ENCODE measurements around the gene ALDH4A1.

ALDH4A1 gene

DNA sequence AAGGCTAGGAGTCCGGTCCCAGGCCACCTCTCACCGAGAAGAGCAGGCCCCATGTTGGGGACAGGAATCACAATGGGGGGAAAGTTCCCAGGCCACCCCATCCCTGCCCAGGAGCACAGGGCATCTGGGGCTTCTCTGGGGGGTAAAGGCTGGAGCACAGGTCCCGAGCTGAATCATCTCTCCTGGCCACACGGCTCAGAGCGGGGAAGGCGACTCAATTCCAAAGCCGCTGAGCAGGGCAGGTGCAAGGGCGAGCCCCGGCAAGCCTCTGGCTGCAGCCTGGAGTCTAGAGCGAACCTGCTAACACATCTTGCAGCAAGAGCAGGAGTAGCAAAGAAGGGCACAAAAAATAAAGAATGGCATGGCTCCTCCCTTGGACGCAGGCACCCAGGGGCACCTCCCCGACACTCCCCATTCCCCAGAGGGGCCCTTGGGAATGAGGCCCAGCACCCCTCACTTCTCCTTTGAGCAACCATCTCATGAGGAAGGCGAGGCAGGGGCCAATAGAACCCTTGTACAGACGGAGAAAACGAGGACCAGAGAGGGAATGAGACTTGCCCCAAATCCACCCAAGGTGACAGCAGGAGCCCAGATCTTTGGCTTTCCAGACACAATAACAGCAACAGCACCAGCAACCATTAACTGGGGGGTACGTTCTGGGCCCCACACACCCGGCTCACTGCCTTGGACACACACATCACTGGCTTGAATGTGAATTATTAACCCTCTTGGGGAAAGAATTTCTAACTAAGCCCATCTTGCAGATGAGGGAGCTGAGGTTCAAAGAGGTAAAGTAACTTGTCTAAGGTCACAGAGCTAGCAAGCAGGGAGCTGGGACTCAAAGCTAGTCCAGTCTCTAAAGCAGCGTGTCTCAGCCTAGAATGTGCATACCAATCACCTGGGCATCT is 20.7 kb upstream of the ALDH4A1 start:
- DNase-seq (ENCODE audit: low read depth in 2 of 2), result no peak

DNA sequence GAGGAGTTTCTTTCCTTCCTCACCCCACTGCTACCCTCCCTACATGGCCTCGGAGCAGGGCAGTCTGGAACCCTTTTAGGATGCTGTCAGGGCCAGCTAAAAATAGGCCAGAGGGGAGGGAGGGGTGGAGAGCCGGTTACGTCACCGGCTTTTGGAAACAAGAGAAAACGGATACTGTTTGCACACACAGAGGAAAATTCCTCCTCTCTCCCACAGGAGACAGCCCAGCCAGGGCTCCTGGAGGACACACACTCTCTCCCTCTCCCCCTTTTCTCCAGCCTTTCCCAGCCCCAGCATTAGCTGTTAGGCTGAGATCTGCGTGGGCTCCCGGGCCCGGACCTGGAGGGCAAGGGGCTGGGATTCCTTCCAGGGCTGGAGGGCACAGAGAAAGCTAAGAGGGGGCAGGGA is 20.0 kb upstream of the ALDH4A1 start:
- DNase-seq (ENCODE audit: low read depth in 2 of 2), result peak; percentile 74 to 75

GRCh38 chr1:18921516-18922251 is 19.3 kb upstream of the ALDH4A1 start:
- DNase-seq (ENCODE audit: low read depth in 2 of 2), result no peak

DNA sequence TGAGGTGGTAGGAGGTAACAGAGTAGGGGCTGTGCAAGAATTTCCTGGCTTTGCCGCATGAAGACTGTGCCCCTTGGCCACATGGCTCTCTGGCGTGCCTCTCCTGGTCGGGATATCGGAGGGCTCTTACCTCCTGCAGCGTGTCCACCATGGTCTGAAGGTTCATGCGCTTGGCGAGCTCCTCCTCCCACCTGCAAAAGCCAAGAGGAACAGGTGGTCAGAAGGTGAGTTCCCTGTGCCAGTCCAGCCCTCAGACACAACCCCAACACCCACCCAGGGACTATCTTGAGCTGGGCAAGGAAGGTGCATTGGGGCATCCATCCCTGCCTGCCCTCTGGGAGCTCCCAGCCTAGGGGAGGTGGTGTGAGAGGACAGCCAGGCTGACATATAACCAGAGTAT is 18.6 kb upstream of the ALDH4A1 start:
- DNase-seq (ENCODE audit: low read depth in 2 of 2), result no peak

DNA sequence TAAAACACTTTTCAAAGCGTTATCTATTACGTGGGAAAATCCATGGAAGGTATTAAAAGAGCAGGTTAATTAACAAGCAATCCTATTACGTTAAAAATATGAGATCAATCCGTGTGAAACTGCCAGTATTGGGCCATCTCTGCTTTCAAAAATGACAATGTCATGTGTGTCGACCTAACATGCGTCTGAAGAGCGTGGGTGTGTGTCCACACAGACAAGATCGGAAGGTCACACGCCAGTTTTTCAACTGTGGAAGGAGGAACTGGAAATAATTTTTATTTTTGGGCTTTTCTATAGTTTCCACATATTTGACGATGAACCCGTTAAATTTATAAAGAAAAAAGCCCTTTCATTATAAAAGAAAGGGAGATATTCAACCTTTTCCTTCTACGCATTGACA is 17.6 kb upstream of the ALDH4A1 start:
- DNase-seq (ENCODE audit: low read depth in 2 of 2), result no peak

- no peak for DNase-seq (ENCODE audit: low read depth in 2 of 2)
Observed at GRCh38 chr1:18919197-18919905, 17.0 kb upstream of the ALDH4A1 start.

GRCh38 chr1:18918417-18918816 is 16.1 kb upstream of the ALDH4A1 start:
- DNase-seq (ENCODE audit: low read depth in 2 of 2), result no peak

DNA sequence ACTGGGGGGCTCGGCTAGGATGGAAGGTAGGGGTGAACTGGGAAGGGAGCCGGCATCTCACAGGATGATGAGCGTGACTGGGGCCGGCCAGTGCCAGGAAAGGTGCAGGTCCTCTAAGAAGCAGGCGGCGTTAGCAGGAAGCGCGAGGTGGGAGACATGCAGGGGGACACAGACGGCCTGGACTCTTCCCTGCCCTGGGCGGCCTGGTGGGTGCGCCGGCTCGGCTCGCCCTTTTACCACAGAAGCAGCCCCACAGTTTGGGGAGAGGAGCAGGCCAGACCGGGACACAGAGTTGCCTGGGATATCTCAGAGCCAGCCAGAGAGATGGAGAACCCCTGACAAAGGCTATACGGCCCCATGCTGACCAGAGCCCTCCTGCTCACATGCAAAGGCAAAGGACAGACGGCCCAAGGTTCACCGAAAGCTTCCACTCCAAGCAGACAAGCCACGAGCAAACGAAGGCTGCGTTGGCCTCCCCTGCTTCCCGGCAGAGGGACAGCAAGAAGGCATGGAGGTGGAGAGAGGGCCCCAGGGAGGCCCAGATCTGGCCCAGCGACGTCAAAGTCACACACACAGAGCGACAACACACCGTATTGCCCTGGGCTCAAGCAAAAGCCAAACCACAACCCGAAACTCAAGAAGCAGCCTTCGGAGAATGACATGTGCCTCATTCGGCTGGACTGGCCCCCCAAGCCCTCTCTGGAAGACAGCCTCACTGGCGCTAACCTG is 14.9 kb upstream of the ALDH4A1 start:
- no peak for DNase-seq (ENCODE audit: low read depth in 2 of 2)

GRCh38 chr1:18915341-18915740 is 13.0 kb upstream of the ALDH4A1 start:
- DNase-seq (ENCODE audit: low read depth in 2 of 2), result no peak

GRCh38 chr1:18913065-18913835 is 10.9 kb upstream of the ALDH4A1 start:
- peak in 1 of 2 experiments; percentile 45 for DNase-seq (ENCODE audit: low read depth in 2 of 2)

DNA sequence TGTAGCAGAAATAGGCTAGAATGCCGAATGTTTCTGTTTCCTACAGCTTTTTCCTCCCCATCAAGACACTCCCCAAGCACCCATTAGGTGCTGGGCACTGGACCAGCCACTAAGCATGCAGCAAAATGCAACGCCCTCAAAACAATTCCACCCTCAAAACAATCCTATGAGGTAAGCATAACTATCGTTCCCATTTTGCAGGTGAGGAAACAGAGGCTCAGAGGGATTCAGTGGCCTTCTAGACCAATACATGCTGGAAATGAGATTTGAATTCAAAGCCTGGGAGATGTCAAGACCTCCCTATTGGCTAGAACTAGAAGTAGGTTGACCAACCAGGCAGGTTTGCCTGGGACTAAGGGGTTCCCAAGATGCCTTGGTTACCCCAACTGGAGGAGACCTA is 10.2 kb upstream of the ALDH4A1 start:
- DNase-seq (ENCODE audit: low read depth in 2 of 2), result no peak

- no peak for DNase-seq (ENCODE audit: low read depth in 2 of 2)
Observed at GRCh38 chr1:18908911-18909771, 6.8 kb upstream of the ALDH4A1 start.

DNA sequence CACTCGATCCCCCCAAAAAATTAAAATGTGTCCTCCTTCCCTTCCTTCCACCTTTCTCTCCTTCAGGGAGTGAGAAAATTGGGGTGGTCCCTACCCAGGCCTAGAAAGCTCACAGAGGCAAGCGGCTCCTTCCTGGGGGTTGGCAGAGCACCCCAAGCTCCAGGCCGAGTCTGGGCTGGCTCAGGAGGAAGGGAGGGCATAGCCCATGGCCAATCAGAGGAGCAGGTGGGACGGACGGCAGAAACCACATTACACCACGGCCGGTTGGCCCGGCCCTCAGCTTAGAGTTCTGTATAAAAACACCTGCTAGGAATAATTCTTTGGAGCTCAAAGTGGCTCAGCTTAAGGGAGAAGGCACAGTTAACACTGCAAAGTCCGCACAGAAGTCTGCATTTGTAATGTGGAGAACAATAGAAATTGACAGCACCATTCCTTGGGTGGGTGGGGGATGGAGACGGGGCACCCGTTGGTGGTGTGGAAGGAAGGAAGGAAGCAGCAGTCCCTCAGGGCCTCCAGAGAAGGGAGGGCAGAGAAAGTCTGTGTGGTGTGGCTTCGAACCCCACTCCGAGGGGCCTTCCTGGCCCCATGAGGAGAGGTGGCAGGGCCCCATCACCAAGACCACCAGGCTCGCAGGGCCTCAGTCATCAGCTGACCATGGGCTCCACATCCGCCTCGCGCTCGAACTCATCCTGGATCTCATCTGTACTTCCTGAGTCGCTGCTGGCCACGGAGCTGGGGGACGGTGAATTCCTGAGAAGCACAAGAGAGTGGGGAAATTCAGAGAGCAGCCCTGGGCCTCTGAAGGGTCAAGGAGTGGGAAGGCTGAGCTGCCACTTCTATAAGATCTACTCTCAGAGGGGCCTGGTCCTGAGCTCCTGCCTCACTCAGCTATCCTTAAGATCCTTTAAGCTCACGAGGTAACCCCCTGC is 5.8 kb upstream of the ALDH4A1 start:
- DNase-seq (ENCODE audit: low read depth in 2 of 2), result no peak

DNA sequence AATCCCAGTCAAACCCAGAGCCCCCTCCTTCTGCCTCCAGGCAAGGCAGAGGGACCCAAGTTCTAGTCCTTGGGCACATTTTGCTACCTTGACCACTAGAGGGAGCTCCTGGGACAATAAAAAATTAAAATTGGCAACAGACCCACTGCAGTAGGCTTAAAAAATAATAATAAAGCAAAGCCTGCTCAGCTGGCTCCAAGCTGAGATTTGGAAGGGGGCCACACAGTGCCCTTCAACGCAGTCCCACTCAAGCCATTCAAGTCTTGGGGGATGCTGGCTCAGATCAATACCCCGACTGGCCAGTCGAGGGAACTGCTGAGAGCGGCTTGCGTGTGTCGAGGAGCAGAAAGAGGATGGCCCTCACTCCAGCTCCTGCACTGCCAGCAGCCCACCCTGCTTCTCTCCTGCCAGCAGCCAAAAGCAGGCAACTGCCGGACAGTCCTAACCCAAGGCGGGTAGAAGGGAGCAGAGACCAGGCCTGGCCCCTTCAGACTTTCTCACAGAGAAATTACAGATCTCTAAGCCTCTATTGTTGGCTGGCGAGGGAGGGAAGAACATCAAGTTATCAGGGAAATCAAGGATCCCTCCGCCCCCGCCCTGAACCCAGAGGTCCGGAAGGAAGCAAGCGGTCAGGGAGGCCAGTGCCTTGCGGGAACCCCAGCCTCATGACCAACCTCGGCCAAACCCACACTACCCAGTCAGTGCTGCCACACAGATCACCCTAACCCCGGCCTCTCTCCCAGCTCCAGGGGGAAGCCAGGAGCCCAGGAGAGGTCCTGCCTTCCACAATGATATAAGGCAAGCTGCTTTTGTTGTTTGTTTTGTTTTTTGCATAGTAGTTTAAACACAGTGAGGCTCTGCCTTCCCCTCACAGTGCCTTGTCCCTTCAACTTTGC is 4.9 kb upstream of the ALDH4A1 start:
- DNase-seq (ENCODE audit: low read depth in 2 of 2), result peak in 1 of 2 experiments; percentile 41

DNA sequence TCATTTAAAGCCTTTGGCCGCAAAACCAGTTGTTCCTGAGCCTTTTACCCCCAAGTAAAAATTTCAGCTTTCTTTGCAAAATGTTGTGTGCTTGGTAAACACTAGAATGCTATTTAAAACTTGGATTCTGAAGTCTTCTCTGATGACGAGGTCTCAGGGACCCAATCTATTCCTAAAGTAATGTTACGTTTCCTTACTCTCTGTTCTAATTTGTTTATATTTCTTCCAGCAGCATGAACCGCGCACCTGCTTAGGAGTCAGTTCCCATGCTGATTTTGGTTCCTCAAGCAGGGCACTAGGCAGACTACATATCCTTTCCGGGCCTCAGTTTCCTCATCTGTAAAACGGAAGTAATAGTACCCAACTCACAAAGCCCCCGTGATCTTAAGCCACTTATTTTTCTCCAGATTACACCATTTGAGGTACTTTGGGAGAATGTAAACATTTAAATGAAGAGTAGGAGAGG is 969 bp upstream of the ALDH4A1 start:
- DNase-seq (ENCODE audit: low read depth in 2 of 2), result no peak

- no peak for DNase-seq (ENCODE audit: low read depth in 2 of 2)
Observed at GRCh38 chr1:18901952-18902522, 318 bp downstream of the ALDH4A1 start.

All from fibroblast of skin of left quadriceps (primary cell).